Measurements from ENCODE around the gene SRCIN1. TPM values are rescaled to one million over a fixed set of nuclear protein-coding genes. Genes with fewer than 3 reads are reported as not detected.

SRCIN1 gene
- total RNA-seq, 4 donors from 2014 or later: 1.2 to 2.7 (median 2.3) TPM

DNA sequence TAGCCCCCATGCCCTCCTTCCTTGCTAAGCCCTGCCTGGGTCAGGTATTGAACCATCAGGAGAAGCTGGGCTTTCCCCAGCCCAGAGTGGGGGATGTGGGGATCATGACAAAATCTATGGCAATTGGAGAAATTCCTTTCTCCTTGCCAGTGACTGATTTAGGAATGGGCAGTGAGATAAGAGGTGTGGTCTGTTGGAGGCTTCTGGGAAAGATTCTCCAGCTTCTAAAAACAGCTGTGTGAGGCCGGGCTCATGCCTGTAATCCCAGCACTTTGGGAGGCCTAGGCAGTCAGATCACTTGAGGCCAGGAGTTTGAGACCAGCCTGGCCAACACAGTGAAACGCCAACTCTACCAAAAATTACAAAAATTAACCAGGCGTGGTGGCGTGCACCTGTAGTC is 69.1 kb downstream of the SRCIN1 start:
- Histone ChIP-seq H3K4me1 (no peaks in the 10 kb centered on the region), H3K36me3 (no peaks in the 10 kb centered on the region), H3K27me3 (peaks cover 0 to 68% (median 11%) of the 10 kb centered on the region in 4 donors), H3K9me3 (no peaks in the 10 kb centered on the region), H3K4me3 (no peak overlapping the region), H3K27ac (replicated peaks in 1 of 4) (no peak overlapping the region)
- intact Hi-C loops (cut with DNase I): no loop called here
- TF ChIP-seq POLR2AphosphoS5 (IDR thresholded peaks at IDR 0.05): no peak
- TF ChIP-seq, protein P1, sequence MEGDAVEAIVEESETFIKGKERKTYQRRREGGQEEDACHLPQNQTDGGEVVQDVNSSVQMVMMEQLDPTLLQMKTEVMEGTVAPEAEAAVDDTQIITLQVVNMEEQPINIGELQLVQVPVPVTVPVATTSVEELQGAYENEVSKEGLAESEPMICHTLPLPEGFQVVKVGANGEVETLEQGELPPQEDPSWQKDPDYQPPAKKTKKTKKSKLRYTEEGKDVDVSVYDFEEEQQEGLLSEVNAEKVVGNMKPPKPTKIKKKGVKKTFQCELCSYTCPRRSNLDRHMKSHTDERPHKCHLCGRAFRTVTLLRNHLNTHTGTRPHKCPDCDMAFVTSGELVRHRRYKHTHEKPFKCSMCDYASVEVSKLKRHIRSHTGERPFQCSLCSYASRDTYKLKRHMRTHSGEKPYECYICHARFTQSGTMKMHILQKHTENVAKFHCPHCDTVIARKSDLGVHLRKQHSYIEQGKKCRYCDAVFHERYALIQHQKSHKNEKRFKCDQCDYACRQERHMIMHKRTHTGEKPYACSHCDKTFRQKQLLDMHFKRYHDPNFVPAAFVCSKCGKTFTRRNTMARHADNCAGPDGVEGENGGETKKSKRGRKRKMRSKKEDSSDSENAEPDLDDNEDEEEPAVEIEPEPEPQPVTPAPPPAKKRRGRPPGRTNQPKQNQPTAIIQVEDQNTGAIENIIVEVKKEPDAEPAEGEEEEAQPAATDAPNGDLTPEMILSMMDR (IDR thresholded peaks at IDR 0.05): no peak
- no peak for TF ChIP-seq EP300 (IDR thresholded peaks at IDR 0.05)
- TF ChIP-seq POLR2A (IDR thresholded peaks at IDR 0.05; ENCODE audit: low read depth): no peak
- 81% methylated on average over 4 of the region's 4 CpGs for WGBS
- no peak for DNase-seq (ENCODE audit: extremely low spot score)

DNA sequence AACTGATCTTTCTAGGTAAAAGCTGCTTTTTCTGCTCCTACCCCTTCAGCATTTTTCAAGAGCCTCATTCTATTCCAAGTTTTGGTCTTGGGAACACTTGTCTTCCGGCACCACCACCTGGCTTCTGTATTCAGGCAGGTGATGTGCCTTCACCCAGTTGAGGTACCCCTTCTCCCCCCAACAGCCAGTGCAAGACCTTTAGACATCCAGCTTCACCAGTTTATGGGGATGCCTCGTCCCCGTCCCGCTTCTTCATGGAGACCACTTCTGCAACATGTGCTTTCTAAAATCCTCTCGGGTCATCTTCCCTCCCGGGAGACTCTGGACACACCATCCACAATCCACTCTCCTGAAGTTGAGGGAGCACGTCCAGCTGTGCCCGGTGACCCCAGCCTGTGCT is 69.9 kb downstream of the SRCIN1 start:
- Histone ChIP-seq H3K27me3 (peaks cover 0 to 69% (median 11%) of the 10 kb centered on the region in 4 donors), H3K4me1 (no peaks in the 10 kb centered on the region), H3K4me3 (no peak overlapping the region), H3K36me3 (no peaks in the 10 kb centered on the region), H3K9me3 (no peaks in the 10 kb centered on the region), H3K27ac (replicated peaks in 1 of 4) (no peak overlapping the region)
- TF ChIP-seq, protein P1 (IDR thresholded peaks at IDR 0.05): no peak
- TF ChIP-seq POLR2AphosphoS5 (IDR thresholded peaks at IDR 0.05) (no peak), EP300 (IDR thresholded peaks at IDR 0.05) (no peak), POLR2A (IDR thresholded peaks at IDR 0.05; ENCODE audit: low read depth) (no peak)
- intact Hi-C loops (cut with DNase I): no loop called here
- 69% methylated on average over 8 of the region's 8 CpGs for WGBS
- DNase-seq (ENCODE audit: extremely low spot score): no peak

DNA sequence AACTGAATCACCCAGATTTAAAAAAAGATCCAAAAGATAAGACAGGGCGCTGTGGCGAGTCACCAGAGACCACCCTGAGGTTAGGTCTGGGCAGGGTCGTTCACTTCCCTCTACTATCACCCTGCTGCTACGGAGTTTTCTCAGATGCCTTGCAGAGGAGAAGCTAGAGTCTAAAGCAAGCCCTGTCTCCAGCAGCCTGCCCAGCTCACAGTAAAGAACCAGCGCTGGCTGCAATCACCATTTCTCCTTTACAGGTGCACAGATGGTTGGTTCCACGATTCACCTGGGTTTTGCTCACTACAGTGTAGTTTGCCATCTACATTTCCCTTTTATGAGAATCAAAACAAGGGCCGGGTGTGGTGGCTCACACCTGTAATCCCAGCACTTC is 71.3 kb downstream of the SRCIN1 start:
- Histone ChIP-seq H3K4me3 (no peak overlapping the region), H3K9me3 (no peaks in the 10 kb centered on the region), H3K27me3 (peaks cover 0 to 81% (median 16%) of the 10 kb centered on the region in 4 donors), H3K27ac (replicated peaks in 1 of 4) (no peak overlapping the region), H3K4me1 (no peaks in the 10 kb centered on the region), H3K36me3 (no peaks in the 10 kb centered on the region)
- TF ChIP-seq EP300 (IDR thresholded peaks at IDR 0.05): no peak
- TF ChIP-seq, protein P1 (IDR thresholded peaks at IDR 0.05): no peak
- TF ChIP-seq POLR2A (IDR thresholded peaks at IDR 0.05; ENCODE audit: low read depth): no peak
- TF ChIP-seq POLR2AphosphoS5 (IDR thresholded peaks at IDR 0.05): no peak
- no peak for DNase-seq (ENCODE audit: extremely low spot score)
- WGBS: 72% methylated on average over 7 of the region's 7 CpGs
- intact Hi-C loops (cut with DNase I): no loop called here

DNA sequence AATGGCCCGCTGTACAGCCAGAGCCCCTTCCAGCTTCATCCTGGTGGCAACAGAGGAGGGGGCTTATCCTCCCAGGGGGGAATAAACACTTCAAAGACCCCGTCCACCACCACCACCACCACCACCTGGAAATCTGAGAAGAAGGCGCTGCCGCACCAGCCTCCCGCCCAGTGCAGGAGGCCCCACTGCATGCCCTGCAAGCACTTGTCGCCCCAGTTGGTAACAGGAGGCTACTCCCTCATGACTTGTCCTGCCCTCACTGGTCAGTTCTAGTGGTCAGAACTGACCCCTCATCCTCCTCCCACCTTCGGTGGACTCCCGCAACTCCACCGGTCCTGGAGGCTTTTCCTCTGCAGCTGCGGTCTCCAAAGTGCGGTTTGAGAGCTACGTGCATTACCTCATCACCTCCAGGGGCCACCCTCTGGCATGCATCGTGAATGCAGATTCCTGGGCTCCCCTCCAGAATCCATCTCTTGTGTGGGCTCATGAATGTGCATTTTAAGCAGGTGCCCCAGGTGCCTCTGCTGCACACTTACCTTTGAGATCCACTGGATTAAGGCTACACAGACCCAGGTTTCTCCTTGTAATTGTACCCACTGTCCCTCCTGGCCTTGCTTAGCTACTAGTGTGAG is 71.8 kb downstream of the SRCIN1 start:
- TF ChIP-seq POLR2AphosphoS5 (IDR thresholded peaks at IDR 0.05) (no peak), POLR2A (IDR thresholded peaks at IDR 0.05; ENCODE audit: low read depth) (no peak), EP300 (IDR thresholded peaks at IDR 0.05) (no peak)
- TF ChIP-seq, protein P1 (IDR thresholded peaks at IDR 0.05): no peak
- DNase-seq (ENCODE audit: extremely low spot score): no peak
- Histone ChIP-seq H3K27ac (replicated peaks in 1 of 4) (no peak overlapping the region), H3K4me3 (no peak overlapping the region), H3K27me3 (peaks cover 0 to 81% (median 16%) of the 10 kb centered on the region in 4 donors), H3K4me1 (no peaks in the 10 kb centered on the region), H3K36me3 (no peaks in the 10 kb centered on the region), H3K9me3 (no peaks in the 10 kb centered on the region)
- intact Hi-C loops (cut with DNase I): no loop called here
- 71% methylated on average over 10 of the region's 13 CpGs for WGBS

- Histone ChIP-seq H3K27me3 (peaks cover 0 to 87% (median 16%) of the 10 kb centered on the region in 4 donors), H3K9me3 (no peaks in the 10 kb centered on the region), H3K27ac (replicated peaks in 1 of 4) (no peak overlapping the region), H3K36me3 (no peaks in the 10 kb centered on the region), H3K4me1 (no peaks in the 10 kb centered on the region), H3K4me3 (no peak overlapping the region)
- intact Hi-C loops (cut with DNase I): no loop called here
- WGBS: 78% methylated on average over 9 of the region's 9 CpGs
- TF ChIP-seq POLR2A (IDR thresholded peaks at IDR 0.05; ENCODE audit: low read depth): no peak
- TF ChIP-seq, protein P1 (IDR thresholded peaks at IDR 0.05): no peak
- no peak for TF ChIP-seq EP300 (IDR thresholded peaks at IDR 0.05)
- no peak for TF ChIP-seq POLR2AphosphoS5 (IDR thresholded peaks at IDR 0.05)
- no peak for DNase-seq (ENCODE audit: extremely low spot score)
Observed at GRCh38 chr17:38533241-38533640, 72.5 kb downstream of the SRCIN1 start.

Measured in esophagus muscularis mucosa (tissue), 4 donors.